CD4-positive, alpha-beta T cell treated with Interleukin-15 for 4 hours (primary cell): ENCODE results near the gene ZNF496.

ENCODE experiments used
- DNase-seq: peaks from one replicate; pipeline ENCODE4 v3.0.0-alpha.2; 2020; ENCODE audit warnings: low spot score

The ZNF496 gene

GRCh38 chr1:247326411-247327130, 5.1 kb downstream of the ZNF496 start:
- DNase-seq = no peak

DNA sequence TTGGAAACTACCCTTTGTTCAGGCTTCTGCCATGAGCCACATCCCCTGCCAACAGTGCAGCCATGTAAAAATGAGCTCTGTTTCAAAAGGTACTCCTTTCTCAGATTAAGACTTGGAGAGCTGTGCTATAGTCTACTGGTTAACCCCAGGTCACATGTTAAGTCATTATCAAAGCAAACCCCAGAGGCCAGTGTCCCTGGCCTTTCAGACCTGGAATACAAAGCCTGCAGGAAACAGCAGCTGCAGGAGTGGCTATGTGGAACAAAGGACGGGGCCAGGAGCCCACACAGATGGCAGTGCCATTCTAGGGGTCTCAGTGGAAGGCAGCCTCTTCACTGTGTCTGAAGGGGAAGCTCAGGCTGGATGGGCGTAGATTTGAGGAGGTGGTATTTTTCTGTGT, 6.7 kb downstream of the ZNF496 start:
- DNase-seq = no peak

DNA sequence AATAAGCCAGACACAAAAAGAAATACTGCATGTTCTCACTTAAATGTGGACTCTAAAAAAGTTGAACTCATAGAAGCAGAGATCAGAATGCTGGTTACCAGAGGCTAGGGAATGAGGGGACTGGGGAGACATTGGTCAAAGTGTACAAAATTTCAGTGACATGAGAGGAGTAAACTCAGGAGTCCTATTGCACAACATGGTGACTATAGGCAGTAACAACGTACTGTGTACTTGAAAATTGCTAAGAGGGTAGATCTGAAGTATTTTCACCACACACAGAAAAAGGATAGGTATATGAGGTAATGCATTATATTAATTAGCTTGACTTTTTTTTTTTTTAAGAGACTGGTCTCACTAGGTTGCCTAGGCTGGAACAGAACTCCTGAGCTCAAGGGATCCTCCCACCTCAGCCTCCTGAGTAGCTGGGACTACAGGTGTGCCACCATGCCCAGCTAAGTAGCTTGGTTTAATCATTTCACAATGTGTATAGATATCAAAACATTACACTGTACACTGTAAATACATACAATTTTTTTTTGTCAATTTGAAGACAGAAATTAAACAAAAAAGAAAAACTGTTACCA, 7.4 kb downstream of the ZNF496 start:
- DNase-seq = no peak

GRCh38 chr1:247322849-247323586, 8.6 kb downstream of the ZNF496 start:
- no peak for DNase-seq

GRCh38 chr1:247322442-247322841, 9.2 kb downstream of the ZNF496 start:
- DNase-seq = no peak

DNA sequence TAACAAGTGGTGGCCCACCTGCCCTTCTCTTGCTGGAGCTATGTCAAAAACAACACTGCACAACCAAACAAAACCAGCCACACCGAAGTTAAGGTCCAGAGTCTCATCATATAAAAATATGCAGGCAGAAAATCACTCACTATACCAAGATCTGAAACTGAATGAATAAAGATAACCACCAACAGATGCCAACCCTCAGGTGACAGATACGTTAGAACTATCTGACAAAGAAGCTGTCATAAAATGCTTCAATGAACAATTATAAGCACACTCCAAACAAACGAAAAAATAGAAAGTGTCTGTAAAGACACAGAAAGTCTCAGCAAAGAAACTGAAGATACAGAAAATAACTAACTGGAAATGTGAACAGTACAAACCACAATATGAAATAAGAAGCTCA, 14.0 kb downstream of the ZNF496 start:
- no peak for DNase-seq

- no peak for DNase-seq
Measured at GRCh38 chr1:247316590-247317197, 15.0 kb downstream of the ZNF496 start.

DNA sequence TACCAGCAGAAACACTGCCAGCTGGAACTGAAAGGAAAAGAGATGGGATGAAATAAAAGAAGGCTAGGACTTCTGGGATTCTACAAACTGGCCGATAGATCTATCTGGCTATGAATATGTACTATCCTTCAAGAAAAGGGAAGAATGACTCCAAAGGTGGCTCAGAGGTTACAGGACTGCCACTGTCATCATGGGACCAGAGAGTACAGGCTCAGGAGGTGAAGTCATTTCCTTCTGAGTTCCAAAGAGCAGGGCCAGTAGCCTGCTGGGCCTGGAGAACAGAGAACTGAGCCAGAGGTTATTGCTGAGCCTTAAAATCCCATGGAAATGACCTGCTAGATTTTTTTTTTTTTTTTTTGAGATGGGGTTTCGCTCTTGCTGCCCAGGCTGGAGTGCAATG, 27.6 kb downstream of the ZNF496 start:
- no peak for DNase-seq

- DNase-seq = no peak
Measured at GRCh38 chr1:247303216-247303615, 28.5 kb downstream of the ZNF496 start.

DNA sequence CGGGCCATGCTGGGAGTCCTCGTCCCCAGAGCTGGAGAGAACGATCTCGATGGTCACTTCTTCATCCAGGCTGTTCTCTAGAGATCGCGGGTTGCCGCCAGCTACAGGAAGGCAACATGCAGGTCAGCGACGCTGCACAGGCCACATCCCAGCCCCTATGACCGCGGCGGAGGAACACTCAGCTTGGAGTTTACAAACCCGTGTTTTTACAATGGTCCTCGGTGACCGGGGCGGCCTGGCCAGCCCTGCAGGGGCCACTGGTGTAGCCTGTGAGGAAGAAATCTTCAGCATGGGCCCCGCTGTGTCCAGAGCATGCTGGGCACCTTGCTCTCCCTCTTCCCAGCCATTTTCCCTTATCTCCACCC, 30.5 kb downstream of the ZNF496 start:
- no peak for DNase-seq

DNA sequence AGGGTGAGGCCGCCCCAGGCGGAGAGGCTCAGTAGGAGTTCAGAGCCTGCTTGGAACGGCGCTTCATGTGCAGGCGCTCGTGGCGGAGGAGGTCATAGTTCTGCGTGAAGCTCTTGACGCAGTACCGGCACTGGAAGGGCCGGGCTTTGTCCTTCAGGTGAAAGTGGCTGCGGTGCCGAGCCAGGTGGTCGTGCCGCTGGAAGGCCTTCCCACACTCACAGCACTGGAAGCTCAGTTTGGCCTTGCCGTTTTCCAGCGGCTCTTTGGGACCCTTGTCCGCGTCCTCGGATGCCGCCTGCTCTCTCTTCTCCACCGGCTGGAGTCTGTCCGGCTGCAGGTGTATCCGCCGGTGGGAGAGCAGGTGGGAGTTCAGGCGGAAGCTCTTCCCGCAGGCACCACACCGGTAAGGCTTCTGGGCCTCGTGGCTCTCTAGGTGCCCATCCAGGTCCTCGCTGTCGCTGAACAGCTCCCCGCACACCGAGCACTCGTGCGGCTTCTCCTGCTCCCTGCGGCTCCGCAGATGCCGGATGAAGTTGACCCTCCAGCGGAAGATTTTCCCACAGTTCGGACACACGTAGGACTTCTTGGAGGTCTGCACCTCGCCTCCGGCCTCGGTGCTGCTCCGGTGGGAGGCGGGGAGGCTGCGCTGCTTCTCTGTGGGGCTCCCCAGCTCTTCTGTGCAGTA, 31.0 kb downstream of the ZNF496 start:
- no peak for DNase-seq

- no peak for DNase-seq
Measured at GRCh38 chr1:247299723-247300381, 31.8 kb downstream of the ZNF496 start.

DNA sequence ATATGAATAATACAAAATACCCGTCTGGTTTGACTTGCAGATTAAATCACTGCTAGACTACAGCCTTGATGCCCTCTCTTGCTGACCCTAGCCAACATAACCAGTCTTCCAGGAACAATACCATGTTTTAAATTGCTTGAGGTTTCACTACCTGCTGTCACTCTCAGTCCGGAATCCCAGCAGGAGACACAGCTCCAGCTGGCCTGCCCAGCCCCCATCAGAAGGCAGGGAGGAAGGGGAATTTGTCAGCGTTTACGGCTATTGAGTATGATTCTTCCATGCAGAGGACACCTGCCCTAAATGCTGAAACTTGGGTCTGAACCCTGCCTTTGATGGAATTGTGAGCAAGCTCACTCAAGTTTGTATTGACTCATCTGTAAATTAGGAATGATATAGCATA, 33.0 kb downstream of the ZNF496 start:
- DNase-seq = no peak

- DNase-seq = no peak
Measured at GRCh38 chr1:247298124-247298481, 33.6 kb downstream of the ZNF496 start.

DNA sequence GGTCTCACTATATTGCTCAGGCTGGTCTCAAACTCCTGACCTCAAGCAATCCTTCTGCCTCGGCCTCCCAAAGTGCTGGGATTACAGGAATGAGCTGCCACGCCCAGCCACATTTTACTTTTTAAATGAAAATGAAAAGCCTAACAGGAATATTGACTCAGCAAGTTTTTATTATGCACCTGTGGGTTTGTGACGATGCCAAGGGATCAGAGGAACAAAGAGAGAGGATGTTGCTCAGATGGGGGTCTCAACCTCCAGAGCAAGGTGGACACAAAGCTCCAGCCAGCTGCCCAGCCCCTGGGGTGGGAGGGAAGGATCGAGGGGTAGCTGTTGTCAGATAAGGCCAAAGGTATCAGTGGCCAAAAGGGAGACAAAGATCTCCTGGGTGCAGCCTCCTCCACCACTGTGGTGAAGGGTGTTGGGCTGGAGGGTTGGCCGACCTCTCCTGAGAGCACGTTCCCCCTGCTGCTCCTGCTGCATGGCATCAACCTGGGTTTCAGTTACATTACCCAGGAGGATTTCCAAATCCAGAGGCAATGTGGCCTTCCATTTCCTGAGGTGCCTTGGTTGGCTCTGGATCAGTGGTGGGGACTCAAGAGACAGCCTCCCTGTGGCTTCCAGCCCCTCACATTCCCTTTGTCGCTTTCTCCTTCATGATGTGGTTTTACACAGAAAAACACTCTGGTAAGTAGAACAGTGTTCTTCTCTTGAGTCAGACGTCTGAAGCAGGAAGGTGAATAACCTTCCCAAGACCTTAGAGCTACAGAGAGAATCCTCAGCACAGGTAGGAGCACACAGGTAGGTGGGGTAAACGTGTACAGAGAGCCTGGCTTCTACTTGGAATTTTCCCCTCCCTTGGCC, 34.2 kb downstream of the ZNF496 start:
- no peak for DNase-seq

DNA sequence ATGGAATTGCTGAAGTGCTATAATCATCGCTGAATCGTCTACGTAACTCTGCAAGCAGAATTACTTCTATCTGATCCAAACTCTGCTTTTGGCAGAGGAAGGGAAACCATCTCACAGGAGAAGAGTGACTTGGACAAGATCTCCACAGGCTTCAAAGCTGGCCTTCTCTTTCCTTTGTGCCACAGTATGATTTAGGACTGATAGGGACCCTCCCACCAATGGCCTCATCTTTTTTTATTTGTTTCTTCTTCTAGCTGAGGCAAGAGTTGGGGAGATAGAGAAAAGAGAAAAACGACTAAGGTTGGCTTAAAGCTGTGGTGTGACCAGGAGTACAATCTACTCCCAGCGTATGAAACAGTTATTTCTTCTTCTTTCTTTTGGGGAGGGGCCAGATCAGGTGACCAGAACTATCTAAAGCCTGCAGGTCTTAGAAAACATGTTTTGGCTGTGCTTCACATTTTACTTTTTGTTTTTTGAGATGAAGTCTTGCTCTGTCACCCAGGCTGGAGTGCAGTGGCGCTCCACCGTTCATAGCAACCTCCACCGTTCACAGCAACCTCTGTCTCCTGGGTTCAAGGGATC, 35.0 kb downstream of the ZNF496 start:
- DNase-seq = no peak

GRCh38 chr1:247295746-247296145, 35.9 kb downstream of the ZNF496 start:
- DNase-seq = no peak

GRCh38 chr1:247295274-247295684, 36.4 kb downstream of the ZNF496 start:
- no peak for DNase-seq

GRCh38 chr1:247294282-247294681, 37.4 kb downstream of the ZNF496 start:
- DNase-seq = no peak

DNA sequence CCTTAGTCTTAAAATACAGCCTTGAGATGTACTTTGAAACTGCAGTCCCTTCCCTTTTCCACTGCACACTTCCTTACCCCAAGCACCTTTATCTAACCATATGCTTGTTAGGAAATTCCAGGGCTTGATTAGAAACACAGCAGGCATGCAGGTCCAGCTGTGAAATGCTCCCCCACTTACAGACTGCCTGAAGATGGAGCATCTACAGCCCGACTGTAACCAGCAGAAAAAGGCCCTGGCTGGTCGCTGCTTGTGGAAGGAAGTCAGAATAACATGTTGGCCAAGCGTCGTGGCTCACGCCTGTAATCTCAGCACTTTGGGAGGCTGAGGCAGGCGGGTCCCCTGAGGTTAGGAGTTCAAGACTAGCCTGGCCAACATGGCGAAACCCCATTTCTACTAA, 38.6 kb downstream of the ZNF496 start:
- no peak for DNase-seq
